ENCODE data around the gene P2RY13. TPM values are rescaled to one million over a fixed set of nuclear protein-coding genes. Genes with fewer than 3 reads are reported as not detected.
A peak's percentile ranks its signal among the peaks of the same experiment; 100 is the strongest.

P2RY13 gene
- total RNA-seq, 4 donors from 2014 or later: 0.72 to 10.7 (median 3.4) TPM

GRCh38 chr3:151346292-151346691, 16.9 kb upstream of the P2RY13 start:
- DNase-seq (ENCODE audit: low spot score) (no peak), ATAC-seq (ENCODE audit: low FRiP score) (no peak)
- TF ChIP-seq CTCF (IDR thresholded peaks at IDR 0.05): no peak

DNA sequence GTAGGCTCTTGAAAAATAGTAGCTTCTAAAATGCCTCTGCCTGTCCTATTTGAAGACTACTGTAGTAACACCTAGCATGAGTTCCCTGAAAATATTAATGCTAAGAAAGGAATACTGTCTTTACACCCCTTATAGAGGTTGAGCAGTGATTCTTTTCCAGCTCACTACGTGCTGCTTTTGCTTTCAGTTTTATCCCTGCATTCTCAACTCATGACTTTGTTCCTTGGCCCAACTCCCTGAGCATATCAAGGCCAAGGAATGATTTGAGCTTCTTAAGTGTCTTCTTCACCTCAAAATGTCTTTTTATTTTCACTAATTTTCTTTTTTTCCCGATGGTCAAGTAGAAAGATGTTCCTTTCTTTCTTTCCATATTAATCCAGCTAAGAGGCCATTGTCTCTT, 16.5 kb upstream of the P2RY13 start:
- peak; percentile 91 for ATAC-seq (ENCODE audit: low FRiP score)
- TF ChIP-seq CTCF (IDR thresholded peaks at IDR 0.05): no peak
- no peak for DNase-seq (ENCODE audit: low spot score)

DNA sequence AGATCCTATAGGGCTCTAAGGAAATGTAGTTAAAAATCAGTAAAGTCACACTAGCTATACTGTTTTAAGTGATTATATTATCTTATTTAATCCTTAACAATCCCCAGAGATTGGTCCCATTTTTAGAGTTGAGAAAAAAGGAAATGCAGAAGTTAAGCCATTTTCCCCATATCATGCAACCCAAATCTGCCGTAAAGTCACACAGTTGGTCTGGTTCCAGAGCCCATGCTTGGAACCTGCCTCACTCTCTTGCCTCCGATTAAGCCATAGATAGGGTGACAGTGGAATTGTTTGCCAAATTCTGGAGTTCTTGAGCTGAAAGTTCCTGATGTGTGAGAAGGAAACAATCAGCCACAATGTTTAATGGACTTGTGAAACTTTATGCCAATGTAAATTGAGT, 2.3 kb upstream of the P2RY13 start:
- DNase-seq (ENCODE audit: low spot score) (no peak), ATAC-seq (ENCODE audit: low FRiP score) (no peak)
- no peak for TF ChIP-seq CTCF (IDR thresholded peaks at IDR 0.05)

GRCh38 chr3:151330899-151331298, 1.6 kb upstream of the P2RY13 start:
- TF ChIP-seq CTCF (IDR thresholded peaks at IDR 0.05): no peak
- DNase-seq (ENCODE audit: low spot score): no peak
- no peak for ATAC-seq (ENCODE audit: low FRiP score)

DNA sequence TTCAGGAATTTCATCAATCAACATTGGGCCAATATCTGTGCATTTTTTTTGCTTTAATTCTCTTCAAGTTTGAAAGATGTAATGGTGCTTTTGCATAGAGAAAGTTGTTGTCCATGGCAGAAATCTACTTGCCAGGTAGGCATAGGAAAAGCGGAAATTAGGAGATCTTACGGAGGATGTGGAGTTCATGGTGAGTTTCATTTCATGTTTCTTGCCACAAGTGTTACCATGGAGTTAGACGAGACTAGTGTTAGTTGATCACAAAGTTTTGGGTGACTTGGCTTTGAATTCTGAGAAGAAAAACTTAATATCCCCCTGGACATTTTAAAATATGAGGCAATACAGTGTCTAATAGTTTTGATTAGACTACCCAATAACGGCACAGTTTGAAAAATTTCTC, 1.0 kb upstream of the P2RY13 start:
- TF ChIP-seq CTCF (IDR thresholded peaks at IDR 0.05): no peak
- ATAC-seq (ENCODE audit: low FRiP score): no peak

GRCh38 chr3:151328298-151328995, 902 bp downstream of the P2RY13 start:
- peak; percentile 50 for ATAC-seq (ENCODE audit: low FRiP score)
- TF ChIP-seq CTCF (IDR thresholded peaks at IDR 0.05): no peak
- DNase-seq (ENCODE audit: low spot score): no peak

More for the DNA sequence above, 1.0 kb upstream of the P2RY13 start:
- no peak for DNase-seq (ENCODE audit: low spot score)

DNA sequence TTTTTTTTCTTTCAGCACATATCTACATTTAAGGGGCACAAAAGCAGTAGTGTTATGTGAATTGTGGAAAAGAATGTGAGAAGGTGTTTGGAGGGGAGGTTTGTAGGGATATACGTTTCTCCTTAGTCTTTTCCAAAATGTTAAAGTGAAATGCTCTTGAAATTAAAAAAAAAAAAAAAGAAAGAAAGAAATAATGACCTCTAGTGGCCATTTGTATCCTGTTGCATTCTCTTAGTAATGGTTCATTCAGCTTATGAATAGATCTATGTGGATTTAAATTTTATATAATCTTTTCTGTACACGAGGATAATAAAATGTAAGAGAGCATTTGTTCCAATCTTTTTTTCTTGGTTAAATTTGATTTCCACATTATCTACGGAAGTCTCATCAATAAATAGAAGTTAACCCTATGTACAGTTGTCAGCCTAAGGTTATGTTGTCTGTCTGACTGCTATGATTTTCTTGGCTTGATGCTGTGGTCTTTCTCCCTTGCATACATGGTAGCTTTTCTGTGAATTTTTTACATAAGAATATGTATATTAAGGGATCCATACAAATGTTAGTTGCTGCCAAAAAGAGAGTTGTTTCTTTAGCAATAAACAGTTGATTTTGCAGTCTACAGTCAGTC, 1.7 kb downstream of the P2RY13 start:
- DNase-seq (ENCODE audit: low spot score): no peak
- no peak for TF ChIP-seq CTCF (IDR thresholded peaks at IDR 0.05)
- ATAC-seq (ENCODE audit: low FRiP score): no peak

All from omental fat pad (tissue), 4 donors.